Uterus (tissue), 2 donors: ENCODE data around the gene IL22RA1.

Experiments
- POLR2A ChIP-seq, 2 donors: fragments of 450-650 bp; IDR thresholded peaks; one replicate each; pipeline ENCODE4 v1.6.1; 2016; ENCODE audit warnings: antibody characterized with exemption in 2 of 2, mild to moderate bottlenecking in 1 of 2, moderate library complexity in 1 of 2
- TF ChIP-seq, protein P1 (sequence below), 4 experiments: fragments of 200-600 bp in 2 of 4; fragments of 450-650 bp in 2 of 4; sonication (generic) in 2 of 4; IDR thresholded peaks; one replicate each; pipeline ENCODE4 v1.5.1; 2016 to 2019; ENCODE audit warnings: antibody characterized with exemption in 4 of 4, mild to moderate bottlenecking in 2 of 4, moderate library complexity in 1 of 4

DNA sequence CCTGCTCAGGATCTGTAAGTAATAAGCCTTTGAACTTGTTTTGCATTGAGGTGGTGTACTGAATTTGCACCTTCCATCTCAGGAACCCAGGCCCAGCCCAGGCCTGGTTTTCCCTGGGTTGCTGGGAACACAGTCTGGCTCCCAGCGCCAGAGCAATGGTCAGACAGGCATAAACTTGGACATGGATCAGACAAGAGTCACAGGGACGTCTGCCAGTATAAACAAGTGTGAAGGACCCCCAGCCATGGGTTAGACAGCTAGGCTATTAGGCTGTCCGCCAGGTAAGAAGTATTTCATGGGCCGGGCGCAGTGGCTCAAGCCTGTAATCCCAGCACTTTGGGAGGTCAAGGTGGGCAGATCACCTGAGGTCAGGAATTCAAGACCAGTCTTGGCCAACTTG is 38.7 kb upstream of the IL22RA1 start:
- TF ChIP-seq, protein P1, sequence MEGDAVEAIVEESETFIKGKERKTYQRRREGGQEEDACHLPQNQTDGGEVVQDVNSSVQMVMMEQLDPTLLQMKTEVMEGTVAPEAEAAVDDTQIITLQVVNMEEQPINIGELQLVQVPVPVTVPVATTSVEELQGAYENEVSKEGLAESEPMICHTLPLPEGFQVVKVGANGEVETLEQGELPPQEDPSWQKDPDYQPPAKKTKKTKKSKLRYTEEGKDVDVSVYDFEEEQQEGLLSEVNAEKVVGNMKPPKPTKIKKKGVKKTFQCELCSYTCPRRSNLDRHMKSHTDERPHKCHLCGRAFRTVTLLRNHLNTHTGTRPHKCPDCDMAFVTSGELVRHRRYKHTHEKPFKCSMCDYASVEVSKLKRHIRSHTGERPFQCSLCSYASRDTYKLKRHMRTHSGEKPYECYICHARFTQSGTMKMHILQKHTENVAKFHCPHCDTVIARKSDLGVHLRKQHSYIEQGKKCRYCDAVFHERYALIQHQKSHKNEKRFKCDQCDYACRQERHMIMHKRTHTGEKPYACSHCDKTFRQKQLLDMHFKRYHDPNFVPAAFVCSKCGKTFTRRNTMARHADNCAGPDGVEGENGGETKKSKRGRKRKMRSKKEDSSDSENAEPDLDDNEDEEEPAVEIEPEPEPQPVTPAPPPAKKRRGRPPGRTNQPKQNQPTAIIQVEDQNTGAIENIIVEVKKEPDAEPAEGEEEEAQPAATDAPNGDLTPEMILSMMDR (IDR thresholded peaks at IDR 0.05) = no peak
- TF ChIP-seq POLR2A (IDR thresholded peaks at IDR 0.05) = no peak
